K562 (cell line): ENCODE data around the gene ANP32B. TPM values are rescaled to one million over a fixed set of nuclear protein-coding genes. Genes with fewer than 3 reads are reported as not detected.

ENCODE experiments used
- CC2D1A ChIP-seq: fragments of 450-650 bp; IDR thresholded peaks from 2 replicates; pipeline ENCODE4 v1.6.1; 2017; ENCODE audit warnings: mild to moderate bottlenecking
- CREB1 ChIP-seq, 2 experiments: sonication (generic) in 1 of 2; formaldehyde crosslinking in 1 of 2; IDR thresholded peaks; 2 replicates each; pipeline versions ENCODE4 v1.6.1 to v1.8.0; 2012 to 2022; ENCODE audit warnings: inconsistent platforms in 1 of 2, mild to moderate bottlenecking in 1 of 2, missing genetic modification reagents in 1 of 2, moderate library complexity in 1 of 2
- FOXA3 ChIP-seq, 2 experiments: fragments of 450-650 bp in 1 of 2; sonication (generic) in 1 of 2; formaldehyde crosslinking; IDR thresholded peaks in 1 of 2; conservative IDR thresholded peaks in 1 of 2; 2 replicates each; pipeline versions ENCODE4 v1.4.0 to v1.8.0; 2020 to 2022; ENCODE audit warnings: mild to moderate bottlenecking in 2 of 2, missing genetic modification reagents in 1 of 2
- FOXK1 ChIP-seq: sonication (generic); formaldehyde crosslinking; IDR thresholded peaks from 2 replicates; pipeline ENCODE4 v1.8.0; 2022; ENCODE audit warnings: missing genetic modification reagents, mild to moderate bottlenecking, borderline replicate concordance
- GABPA ChIP-seq: fragments of 200-800 bp; sonication (Bioruptor generic); conservative IDR thresholded peaks from 2 replicates; pipeline ENCODE4 v1.6.1; 2016; ENCODE audit warnings: low read depth, missing genetic modification characterization, missing compliant biosample characterization
- MCM5 ChIP-seq: fragments of 450-650 bp; IDR thresholded peaks from 2 replicates; pipeline ENCODE4 v1.6.1; 2016; ENCODE audit warnings: low read depth
- NR3C1 ChIP-seq: sonication (generic); formaldehyde crosslinking; IDR thresholded peaks from 2 replicates; pipeline ENCODE4 v1.8.1; 2022; ENCODE audit warnings: missing genetic modification reagents
- SMARCE1 ChIP-seq: fragments of 450-650 bp; IDR thresholded peaks from 2 replicates; pipeline ENCODE4 v1.7.1; 2016; ENCODE audit warnings: mild to moderate bottlenecking
- ZKSCAN8 ChIP-seq: fragments of 200-800 bp; sonication (Bioruptor generic); IDR thresholded peaks from 2 replicates; pipeline ENCODE4 v1.6.1; 2016; ENCODE audit warnings: missing genetic modification characterization, missing compliant biosample characterization
- ZNF707 ChIP-seq: fragments of 250-450 bp; sonication (Bioruptor Pico); conservative IDR thresholded peaks from 2 replicates; pipeline ENCODE4 v1.8.0; 2022; ENCODE audit warnings: inconsistent platforms, mild to moderate bottlenecking, moderate library complexity
- polyA plus RNA-seq, 8 experiments: library from polyadenylated mRNA; depleted of rRNA in 4 of 8; stranded (reverse) in 5 of 8; unstranded in 3 of 8; fragments of >200 nt; fragmentation: Nextera tagmentation in 2 of 8; fragmentation: Illumina TruSeq in 1 of 8; extraction: Ambion mirVana in 2 of 8; extraction: Trizol in 1 of 8; gene quantifications; 2 replicates each; pipeline versions ENCODE4 v1.2.1 to v1.2.3, GENCODE V29; 2011 to 2014; ENCODE audit warnings: inconsistent platforms in 1 of 8, missing spikeins in 1 of 8
- total RNA-seq, 7 experiments: library from RNA; depleted of rRNA in 6 of 7; stranded (reverse); fragments of >200 nt in 6 of 7; fragmentation: Illumina TruSeq in 2 of 7; extraction: Trizol in 2 of 7; gene quantifications; 2 replicates each; pipeline versions ENCODE4 v1.2.1 to v1.2.3, GENCODE V29; 2011 to 2021; ENCODE audit warnings: low replicate concordance in 1 of 7
- TF ChIP-seq, protein P1 (sequence below): fragments of 450-650 bp; IDR thresholded peaks from 2 replicates; pipeline ENCODE4 v1.6.1; 2016; ENCODE audit warnings: low read depth
- TF ChIP-seq, protein P2 (sequence below): fragments of 250-450 bp; sonication (Bioruptor Pico); IDR thresholded peaks from 2 replicates; pipeline ENCODE4 v1.5.1; 2021; ENCODE audit warnings: mild to moderate bottlenecking
- TF ChIP-seq, protein P3 (sequence below): fragments of 250-450 bp; sonication (Bioruptor Pico); IDR thresholded peaks from 2 replicates; pipeline ENCODE4 v1.8.0; 2022; ENCODE audit warnings: inconsistent platforms, mild to moderate bottlenecking, moderate library complexity, borderline replicate concordance

The ANP32B gene
- total and polyA plus RNA-seq, 9 of the 15 experiments (the other 6 are each of a cell fraction or from before 2014, with no cell fraction given): 68.9 to 815 (median 141) TPM

DNA sequence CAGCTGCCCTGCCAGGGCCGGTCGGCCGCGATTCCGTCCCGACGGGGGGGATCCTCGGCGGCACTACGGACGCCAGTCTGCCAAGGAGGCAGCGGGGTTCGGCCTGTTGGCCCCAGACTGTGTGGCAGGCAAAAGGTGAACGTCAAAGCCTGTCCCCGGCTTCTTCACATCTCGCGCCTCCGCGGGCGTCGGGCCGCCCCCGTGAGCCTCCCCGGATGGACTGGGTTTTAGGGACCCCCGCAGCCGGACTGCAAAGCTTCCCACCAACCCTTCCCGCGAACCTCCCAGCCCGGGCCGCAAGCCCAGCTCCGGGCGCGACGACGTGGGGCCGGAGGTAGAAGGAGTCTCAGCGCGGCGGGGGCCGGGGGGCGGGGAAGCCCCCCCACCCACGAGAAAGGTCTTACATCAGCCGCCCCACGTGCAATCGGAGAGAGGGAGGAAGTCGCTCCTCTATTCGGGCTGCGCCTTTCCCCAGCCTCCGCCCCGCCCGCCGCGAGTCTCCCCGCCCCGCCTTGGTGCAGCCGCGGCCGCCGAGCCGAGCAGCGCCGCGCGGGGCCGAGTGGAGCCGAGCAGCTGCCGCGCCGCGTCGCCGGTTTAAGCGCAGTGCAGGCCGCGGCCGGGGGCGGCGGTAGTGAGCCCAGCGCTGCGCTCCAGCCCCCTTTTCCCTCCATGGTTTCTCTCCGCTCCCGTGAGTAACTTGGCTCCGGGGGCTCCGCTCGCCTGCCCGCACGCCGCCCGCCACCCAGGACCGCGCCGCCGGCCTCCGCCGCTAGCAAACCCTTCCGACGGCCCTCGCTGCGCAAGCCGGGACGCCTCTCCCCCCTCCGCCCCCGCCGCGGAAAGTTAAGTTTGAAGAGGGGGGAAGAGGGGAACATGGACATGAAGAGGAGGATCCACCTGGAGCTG is at the start of gene ANP32B (continued):
- TF ChIP-seq, protein P1, sequence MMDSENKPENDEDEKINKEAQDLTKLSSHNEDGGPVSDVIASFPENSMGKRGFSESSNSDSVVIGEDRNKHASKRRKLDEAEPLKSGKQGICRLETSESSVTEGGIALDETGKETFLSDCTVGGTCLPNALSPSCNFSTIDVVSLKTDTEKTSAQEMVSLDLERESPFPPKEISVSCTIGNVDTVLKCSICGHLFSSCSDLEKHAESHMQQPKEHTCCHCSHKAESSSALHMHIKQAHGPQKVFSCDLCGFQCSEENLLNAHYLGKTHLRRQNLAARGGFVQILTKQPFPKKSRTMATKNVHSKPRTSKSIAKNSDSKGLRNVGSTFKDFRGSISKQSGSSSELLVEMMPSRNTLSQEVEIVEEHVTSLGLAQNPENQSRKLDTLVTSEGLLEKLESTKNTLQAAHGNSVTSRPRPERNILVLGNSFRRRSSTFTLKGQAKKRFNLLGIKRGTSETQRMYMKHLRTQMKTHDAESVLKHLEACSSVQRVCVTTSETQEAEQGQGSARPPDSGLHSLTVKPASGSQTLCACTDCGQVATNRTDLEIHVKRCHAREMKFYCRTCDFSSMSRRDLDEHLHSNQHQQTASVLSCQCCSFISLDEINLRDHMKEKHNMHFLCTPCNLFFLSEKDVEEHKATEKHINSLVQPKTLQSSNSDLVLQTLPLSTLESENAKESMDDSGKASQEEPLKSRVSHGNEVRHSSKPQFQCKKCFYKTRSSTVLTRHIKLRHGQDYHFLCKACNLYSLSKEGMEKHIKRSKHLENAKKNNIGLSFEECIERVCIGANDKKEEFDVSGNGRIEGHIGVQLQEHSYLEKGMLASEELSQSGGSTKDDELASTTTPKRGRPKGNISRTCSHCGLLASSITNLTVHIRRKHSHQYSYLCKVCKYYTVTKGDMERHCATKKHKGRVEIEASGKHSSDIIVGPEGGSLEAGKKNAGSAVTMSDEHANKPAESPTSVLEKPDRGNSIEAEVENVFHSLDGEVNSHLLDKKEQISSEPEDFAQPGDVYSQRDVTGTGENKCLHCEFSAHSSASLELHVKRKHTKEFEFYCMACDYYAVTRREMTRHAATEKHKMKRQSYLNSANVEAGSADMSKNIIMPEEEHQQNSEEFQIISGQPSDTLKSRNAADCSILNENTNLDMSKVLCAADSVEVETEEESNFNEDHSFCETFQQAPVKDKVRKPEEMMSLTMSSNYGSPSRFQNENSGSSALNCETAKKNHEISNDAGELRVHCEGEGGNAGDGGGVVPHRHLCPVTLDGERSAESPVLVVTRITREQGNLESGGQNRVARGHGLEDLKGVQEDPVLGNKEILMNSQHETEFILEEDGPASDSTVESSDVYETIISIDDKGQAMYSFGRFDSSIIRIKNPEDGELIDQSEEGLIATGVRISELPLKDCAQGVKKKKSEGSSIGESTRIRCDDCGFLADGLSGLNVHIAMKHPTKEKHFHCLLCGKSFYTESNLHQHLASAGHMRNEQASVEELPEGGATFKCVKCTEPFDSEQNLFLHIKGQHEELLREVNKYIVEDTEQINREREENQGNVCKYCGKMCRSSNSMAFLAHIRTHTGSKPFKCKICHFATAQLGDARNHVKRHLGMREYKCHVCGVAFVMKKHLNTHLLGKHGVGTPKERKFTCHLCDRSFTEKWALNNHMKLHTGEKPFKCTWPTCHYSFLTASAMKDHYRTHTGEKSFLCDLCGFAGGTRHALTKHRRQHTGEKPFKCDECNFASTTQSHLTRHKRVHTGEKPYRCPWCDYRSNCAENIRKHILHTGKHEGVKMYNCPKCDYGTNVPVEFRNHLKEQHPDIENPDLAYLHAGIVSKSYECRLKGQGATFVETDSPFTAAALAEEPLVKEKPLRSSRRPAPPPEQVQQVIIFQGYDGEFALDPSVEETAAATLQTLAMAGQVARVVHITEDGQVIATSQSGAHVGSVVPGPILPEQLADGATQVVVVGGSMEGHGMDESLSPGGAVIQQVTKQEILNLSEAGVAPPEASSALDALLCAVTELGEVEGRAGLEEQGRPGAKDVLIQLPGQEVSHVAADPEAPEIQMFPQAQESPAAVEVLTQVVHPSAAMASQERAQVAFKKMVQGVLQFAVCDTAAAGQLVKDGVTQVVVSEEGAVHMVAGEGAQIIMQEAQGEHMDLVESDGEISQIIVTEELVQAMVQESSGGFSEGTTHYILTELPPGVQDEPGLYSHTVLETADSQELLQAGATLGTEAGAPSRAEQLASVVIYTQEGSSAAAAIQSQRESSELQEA: no peak
- TF ChIP-seq CC2D1A (peak; percentile 15; the same call in 1 of the 2 replicates), CREB1 (IDR thresholded peaks at IDR 0.05) (peak; percentile 47), CREB1 (CRISPR knock-in tag; IDR thresholded peaks at IDR 0.05) (peak; percentile 63; the same call in 1 of the 2 replicates), GABPA (tag) (no peak), FOXK1 (CRISPR knock-in tag) (0 out of 2 replicates have a peak, but pooled peaks have one; percentile 13), MCM5 (no peak), SMARCE1 (no peak), ZNF707 (CRISPR knock-in tag) (no peak), FOXA3 (CRISPR knock-in tag; conservative IDR thresholded peaks at IDR 0.05 in 1 of 2, IDR thresholded peaks at IDR 0.05 in 1 of 2) (peak in 1 of 2 experiments; percentile 76; a peak in 2 of 4 replicates), ZKSCAN8 (CRISPR knock-in tag) (no peak), NR3C1 (CRISPR knock-in tag) (peak; percentile 87)
- TF ChIP-seq, protein P2, sequence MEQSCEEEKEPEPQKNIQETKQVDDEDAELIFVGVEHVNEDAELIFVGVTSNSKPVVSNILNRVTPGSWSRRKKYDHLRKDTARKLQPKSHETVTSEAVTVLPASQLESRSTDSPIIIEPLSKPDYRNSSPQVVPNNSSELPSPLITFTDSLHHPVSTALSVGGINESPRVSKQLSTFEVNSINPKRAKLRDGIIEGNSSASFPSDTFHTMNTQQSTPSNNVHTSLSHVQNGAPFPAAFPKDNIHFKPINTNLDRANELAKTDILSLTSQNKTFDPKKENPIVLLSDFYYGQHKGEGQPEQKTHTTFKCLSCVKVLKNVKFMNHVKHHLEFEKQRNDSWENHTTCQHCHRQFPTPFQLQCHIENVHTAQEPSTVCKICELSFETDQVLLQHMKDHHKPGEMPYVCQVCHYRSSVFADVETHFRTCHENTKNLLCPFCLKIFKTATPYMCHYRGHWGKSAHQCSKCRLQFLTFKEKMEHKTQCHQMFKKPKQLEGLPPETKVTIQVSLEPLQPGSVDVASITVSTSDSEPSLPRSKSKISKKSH (CRISPR knock-in tag): no peak
- TF ChIP-seq, protein P3, sequence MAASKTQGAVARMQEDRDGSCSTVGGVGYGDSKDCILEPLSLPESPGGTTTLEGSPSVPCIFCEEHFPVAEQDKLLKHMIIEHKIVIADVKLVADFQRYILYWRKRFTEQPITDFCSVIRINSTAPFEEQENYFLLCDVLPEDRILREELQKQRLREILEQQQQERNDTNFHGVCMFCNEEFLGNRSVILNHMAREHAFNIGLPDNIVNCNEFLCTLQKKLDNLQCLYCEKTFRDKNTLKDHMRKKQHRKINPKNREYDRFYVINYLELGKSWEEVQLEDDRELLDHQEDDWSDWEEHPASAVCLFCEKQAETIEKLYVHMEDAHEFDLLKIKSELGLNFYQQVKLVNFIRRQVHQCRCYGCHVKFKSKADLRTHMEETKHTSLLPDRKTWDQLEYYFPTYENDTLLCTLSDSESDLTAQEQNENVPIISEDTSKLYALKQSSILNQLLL: no peak
